ENCODE measurements around the gene KRTAP6-1.

KRTAP6-1 gene

DNA sequence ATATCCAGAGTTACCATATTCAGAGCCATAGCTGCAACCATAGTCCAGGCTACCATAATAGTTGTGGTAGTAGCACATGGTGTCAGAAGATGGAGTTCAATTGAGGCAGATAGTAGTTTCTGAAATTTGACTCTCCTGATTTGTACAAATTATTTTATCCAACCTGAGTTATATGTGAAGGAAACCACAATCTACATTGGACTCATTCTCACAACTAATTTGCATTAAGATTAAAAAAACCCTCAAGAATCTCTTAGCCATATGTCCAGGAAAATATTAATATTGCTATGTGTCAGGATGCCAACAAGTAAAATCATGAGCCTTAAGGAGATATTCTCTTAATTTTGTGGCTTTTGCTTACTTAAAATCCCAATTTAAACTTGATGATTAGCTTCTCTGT is 23.4 kb downstream of the KRTAP6-1 start, which contains the start of gene KRTAP22-2:
TSS of gene KRTAP22-2 (minus strand) at position 101 of the 400 bp plus-strand sequence.
- no peak for DNase-seq
- in situ Hi-C loops (cut with HindIII; ENCODE audit: low pct_ligation_motif_present, low pct_unique_long_range_greater_than_20kb, low sequenced_read_pairs), result no loop called here

DNA sequence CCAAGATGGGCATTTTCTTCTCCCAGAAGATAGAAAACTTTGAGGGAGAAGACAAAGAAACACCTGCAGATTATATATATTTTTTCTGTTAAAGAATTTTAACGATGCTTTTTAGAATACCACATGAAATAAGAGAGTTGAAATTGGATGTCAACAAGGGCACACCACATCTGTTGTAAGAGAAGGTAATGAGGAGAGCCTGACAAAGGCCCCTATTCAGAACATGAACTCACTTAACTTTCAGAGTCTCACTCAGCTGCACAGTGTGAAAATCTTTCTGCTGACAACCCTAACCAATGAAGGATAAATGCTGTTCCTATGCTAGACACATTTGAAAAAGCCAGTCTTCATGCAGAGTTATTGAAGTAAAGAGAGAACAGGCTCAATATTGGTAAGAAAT is 30.9 kb downstream of the KRTAP6-1 start:
- in situ Hi-C loops (cut with HindIII; ENCODE audit: low pct_ligation_motif_present, low pct_unique_long_range_greater_than_20kb, low sequenced_read_pairs), result no loop called here
- DNase-seq, result no peak

DNA sequence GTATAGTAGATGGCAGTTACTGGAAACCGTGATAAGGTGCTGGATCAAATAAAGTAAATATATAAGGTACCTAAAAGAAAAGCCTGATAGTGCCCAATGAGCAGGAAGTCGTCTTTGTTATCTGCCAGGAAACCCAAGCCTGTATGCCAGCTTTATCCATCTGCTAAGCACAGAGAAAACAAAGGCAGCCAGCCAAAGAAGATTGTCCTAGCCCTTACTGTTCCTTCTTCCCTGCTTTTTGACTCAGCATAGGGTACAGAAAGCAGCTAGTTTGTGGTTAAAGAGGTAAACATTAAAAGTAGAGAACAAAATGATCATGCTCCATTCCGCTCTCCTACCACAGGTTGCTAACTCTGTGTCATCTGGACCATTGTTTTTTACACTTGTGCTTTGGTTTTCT is 33.6 kb downstream of the KRTAP6-1 start:
- DNase-seq, result no peak
- in situ Hi-C loops (cut with HindIII; ENCODE audit: low pct_ligation_motif_present, low pct_unique_long_range_greater_than_20kb, low sequenced_read_pairs), result no loop called here

DNA sequence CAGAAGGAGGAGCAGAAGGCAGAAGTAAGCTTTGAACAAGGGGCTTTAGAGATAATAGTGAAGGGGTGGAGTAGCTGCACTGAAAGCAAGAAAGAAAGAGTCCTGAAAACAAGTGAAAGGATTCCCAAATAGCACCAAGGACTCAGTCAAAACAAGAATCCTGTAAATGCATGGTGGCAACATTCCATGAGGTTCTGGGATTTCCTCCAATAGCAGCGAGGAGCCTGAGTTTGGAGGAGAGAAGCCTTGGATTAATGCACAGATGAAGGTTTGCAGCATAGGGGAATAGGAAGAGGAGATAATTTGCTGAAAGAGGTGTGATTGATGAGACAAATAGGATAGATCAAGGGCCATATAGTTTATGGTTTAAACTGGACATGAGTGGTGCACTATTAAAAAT is 34.4 kb downstream of the KRTAP6-1 start:
- in situ Hi-C loops (cut with HindIII; ENCODE audit: low pct_ligation_motif_present, low pct_unique_long_range_greater_than_20kb, low sequenced_read_pairs), result no loop called here
- DNase-seq, result no peak

DNA sequence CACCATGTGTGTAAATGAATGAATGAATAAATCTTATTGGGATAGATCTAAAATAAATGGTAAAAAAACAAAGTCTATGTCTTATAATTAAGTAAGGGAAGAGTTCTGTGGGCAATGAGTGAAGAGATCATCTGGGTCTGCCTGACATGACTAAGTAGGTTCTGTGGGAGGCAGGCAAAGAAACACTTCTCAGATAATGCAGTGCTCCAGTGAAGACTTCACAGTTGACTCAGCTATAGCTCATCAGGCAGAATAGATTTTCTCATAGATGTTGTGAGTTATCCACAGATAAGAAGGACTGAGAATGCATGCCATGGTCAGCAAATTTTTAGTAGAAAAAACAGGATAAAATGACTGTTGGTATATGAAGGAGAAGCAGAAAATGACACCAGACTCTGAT is 36.0 kb downstream of the KRTAP6-1 start:
- no peak for DNase-seq
- in situ Hi-C loops (cut with HindIII; ENCODE audit: low pct_ligation_motif_present, low pct_unique_long_range_greater_than_20kb, low sequenced_read_pairs), result no loop called here

DNA sequence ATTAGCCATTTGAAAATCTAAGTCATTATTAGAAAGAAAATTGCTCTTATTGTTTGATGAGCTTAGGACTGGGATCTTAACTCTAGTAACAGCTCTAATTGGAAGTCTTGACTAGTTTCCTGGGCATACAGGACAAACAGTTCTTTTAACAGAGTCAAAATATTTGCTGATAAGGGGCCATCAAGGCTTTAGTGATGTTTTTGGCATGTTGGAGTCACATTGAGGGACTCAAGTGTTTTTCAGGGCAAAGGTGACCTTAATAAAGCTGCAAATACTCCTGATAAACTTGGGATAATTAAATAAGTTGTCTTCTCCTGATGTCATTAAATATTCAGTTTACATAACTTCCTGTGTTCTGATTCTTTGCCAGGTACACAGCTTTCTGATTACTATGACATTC is 46.1 kb downstream of the KRTAP6-1 start:
- no peak for DNase-seq
- in situ Hi-C loops (cut with HindIII; ENCODE audit: low pct_ligation_motif_present, low pct_unique_long_range_greater_than_20kb, low sequenced_read_pairs), result no loop called here

DNA sequence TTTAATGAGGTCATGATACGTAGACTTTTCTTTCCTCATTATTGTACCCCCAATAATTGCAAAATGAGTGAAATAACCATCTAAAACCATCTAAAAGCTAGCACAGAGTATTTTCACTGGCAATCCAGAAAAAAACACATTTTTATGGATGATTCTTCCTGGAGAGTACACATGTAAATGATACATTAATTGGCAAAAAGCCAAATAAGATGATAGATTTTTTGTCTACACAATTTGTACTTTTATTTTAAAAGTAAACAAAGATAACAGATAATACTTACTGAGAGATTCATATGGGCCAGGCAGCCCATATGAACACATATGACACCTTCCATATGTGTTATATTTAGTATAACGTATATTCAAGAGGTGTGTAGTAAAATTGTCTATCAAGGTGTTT is 50.1 kb downstream of the KRTAP6-1 start:
- in situ Hi-C loops (cut with HindIII; ENCODE audit: low pct_ligation_motif_present, low pct_unique_long_range_greater_than_20kb, low sequenced_read_pairs), result no loop called here

More for the DNA sequence above, 50.1 kb downstream of the KRTAP6-1 start:
- no peak for DNase-seq

Data from ACHN (cell line).